Endothelial cell (in vitro differentiated cells): ENCODE results near the gene CSPG5. TPM values are rescaled to one million over a fixed set of nuclear protein-coding genes. Genes with fewer than 3 reads are reported as not detected.
A peak's percentile ranks its signal among the peaks of the same experiment; 100 is the strongest.

Experiments used
- DNase-seq: peaks from one replicate; pipeline ENCODE4 v3.0.0; 2021; ENCODE audit warnings: low spot score
- H3K27ac Mint-ChIP-seq: one replicate; pipeline ENCODE4 v1.8.0; 2021; ENCODE audit warnings: mixed read lengths, inconsistent platforms; ENCODE audit not compliant: unreplicated experiment
- H3K27me3 Mint-ChIP-seq: one replicate; pipeline ENCODE4 v1.8.0; 2021; ENCODE audit warnings: mild to moderate bottlenecking, moderate library complexity, mixed read lengths, inconsistent platforms; ENCODE audit not compliant: unreplicated experiment
- H3K36me3 Mint-ChIP-seq: one replicate; pipeline ENCODE4 v1.8.0; 2021; ENCODE audit warnings: mild to moderate bottlenecking, low read depth, mixed read lengths, inconsistent platforms; ENCODE audit not compliant: unreplicated experiment
- H3K4me1 Mint-ChIP-seq: one replicate; pipeline ENCODE4 v1.8.0; 2021; ENCODE audit warnings: mild to moderate bottlenecking, mixed read lengths, inconsistent platforms; ENCODE audit not compliant: unreplicated experiment
- H3K4me3 Mint-ChIP-seq: one replicate; pipeline ENCODE4 v1.8.0; 2021; ENCODE audit warnings: mild to moderate bottlenecking, mixed read lengths, inconsistent platforms; ENCODE audit not compliant: unreplicated experiment
- H3K9me3 Mint-ChIP-seq: one replicate; pipeline ENCODE4 v1.8.0; 2021; ENCODE audit warnings: mixed read lengths, inconsistent platforms; ENCODE audit not compliant: unreplicated experiment
- total RNA-seq: library from RNA; stranded (reverse); fragmentation: NEBNext Ultra II Directional; extraction: Animal tissue kit (Norgen Biotek cat#: 25700); gene quantifications from one replicate; pipeline ENCODE4 v1.2.1, GENCODE V29; 2021; ENCODE audit not compliant: unreplicated experiment
- TF ChIP-seq, protein P1 (sequence below): fragments of 200-600 bp; sonication (generic); IDR thresholded peaks from one replicate; pipeline ENCODE4 v1.5.0; 2021; ENCODE audit warnings: antibody characterized with exemption; ENCODE audit not compliant: unreplicated experiment

The CSPG5 gene
- total RNA-seq, 1 donor from 2014 or later = 0.23 TPM

DNA sequence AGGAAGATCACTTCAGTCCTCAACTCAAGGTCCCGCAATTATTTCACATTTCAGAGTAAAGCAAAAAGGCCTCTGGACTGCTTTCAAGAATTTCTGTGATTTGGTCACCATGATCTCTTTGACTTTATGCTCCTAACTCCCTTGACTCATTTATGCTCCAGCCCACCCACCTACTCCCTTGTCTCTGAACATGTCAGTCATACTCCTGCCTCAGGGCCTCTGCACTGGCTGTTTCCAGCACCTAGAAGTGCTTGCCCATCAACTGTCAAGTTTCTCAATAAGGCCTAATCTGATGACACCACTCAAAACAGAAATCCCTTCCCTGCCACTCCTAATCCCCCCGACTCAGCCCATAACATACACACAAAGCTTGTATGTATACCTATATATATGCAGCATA lies 36.1 kb upstream of the CSPG5 start:
- Mint-ChIP-seq H3K27me3 (no peaks in the 10 kb centered on the region), H3K36me3 (peaks cover 34% of the 10 kb centered on the region), H3K4me1 (peaks cover 5% of the 10 kb centered on the region), H3K27ac (no peak overlapping the region), H3K9me3 (no peaks in the 10 kb centered on the region), H3K4me3 (no peak overlapping the region)
- TF ChIP-seq, protein P1, sequence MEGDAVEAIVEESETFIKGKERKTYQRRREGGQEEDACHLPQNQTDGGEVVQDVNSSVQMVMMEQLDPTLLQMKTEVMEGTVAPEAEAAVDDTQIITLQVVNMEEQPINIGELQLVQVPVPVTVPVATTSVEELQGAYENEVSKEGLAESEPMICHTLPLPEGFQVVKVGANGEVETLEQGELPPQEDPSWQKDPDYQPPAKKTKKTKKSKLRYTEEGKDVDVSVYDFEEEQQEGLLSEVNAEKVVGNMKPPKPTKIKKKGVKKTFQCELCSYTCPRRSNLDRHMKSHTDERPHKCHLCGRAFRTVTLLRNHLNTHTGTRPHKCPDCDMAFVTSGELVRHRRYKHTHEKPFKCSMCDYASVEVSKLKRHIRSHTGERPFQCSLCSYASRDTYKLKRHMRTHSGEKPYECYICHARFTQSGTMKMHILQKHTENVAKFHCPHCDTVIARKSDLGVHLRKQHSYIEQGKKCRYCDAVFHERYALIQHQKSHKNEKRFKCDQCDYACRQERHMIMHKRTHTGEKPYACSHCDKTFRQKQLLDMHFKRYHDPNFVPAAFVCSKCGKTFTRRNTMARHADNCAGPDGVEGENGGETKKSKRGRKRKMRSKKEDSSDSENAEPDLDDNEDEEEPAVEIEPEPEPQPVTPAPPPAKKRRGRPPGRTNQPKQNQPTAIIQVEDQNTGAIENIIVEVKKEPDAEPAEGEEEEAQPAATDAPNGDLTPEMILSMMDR = no peak
- DNase-seq = no peak

- Mint-ChIP-seq H3K27me3 (no peaks in the 10 kb centered on the region), H3K4me1 (peaks cover 5% of the 10 kb centered on the region), H3K27ac (no peak overlapping the region), H3K9me3 (no peaks in the 10 kb centered on the region), H3K4me3 (no peak overlapping the region), H3K36me3 (peaks cover 33% of the 10 kb centered on the region)
- TF ChIP-seq, protein P1 = no peak
- no peak for DNase-seq
These were observed 35.1 kb upstream of the CSPG5 start for GRCh38 chr3:47613722-47614121.

DNA sequence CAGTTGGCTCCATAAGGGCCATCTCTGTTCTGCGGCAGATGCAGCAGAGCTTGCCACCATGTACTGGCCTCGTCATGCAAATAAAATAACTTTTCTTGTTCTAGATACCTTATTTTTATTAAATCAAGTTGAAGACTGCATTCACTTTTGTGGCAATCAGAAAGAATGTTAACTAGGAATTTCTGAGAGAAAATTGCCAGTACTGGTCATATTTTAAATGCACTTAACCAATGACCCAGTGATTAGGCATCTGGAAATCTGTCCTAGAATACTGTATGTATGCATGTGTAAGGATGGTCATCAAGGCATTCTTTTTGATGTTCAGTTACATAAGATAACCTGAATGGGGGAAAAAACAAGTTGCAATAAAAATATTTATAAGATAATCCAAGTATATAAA lies 34.2 kb upstream of the CSPG5 start:
- Mint-ChIP-seq H3K4me1 (peaks cover 5% of the 10 kb centered on the region), H3K4me3 (no peak overlapping the region), H3K36me3 (peaks cover 39% of the 10 kb centered on the region), H3K27ac (no peak overlapping the region), H3K27me3 (no peaks in the 10 kb centered on the region), H3K9me3 (no peaks in the 10 kb centered on the region)
- DNase-seq = no peak
- TF ChIP-seq, protein P1 = no peak

DNA sequence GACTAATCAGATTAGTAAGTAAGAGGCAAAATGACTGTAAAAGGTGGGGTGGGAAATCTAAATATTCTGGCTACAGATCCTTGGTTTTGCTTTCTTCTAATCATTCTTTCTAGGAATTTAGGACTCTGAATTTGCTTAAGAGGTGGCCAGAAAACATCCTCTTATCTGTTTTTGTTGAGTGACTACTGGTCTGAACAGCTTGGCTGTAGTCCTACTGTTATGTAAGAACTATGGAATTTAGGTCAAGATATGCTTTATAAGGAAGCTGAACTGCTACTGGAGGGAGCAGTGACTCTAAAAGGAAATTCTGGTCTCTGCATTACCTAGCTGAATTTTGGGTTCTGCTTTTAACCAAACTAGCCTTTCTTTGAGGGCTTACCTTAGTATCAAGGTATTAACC lies 33.5 kb upstream of the CSPG5 start:
- H3K36me3 Mint-ChIP-seq = peaks cover 40% of the 10 kb centered on the region
- no peak for DNase-seq
- TF ChIP-seq, protein P1 = no peak
- H3K27me3 Mint-ChIP-seq = no peaks in the 10 kb centered on the region
- H3K9me3 Mint-ChIP-seq = no peaks in the 10 kb centered on the region
- H3K4me1 Mint-ChIP-seq = peaks cover 5% of the 10 kb centered on the region
- no peak overlapping the region for H3K4me3 Mint-ChIP-seq
- H3K27ac Mint-ChIP-seq = peak overlapping the region; percentile 19

DNA sequence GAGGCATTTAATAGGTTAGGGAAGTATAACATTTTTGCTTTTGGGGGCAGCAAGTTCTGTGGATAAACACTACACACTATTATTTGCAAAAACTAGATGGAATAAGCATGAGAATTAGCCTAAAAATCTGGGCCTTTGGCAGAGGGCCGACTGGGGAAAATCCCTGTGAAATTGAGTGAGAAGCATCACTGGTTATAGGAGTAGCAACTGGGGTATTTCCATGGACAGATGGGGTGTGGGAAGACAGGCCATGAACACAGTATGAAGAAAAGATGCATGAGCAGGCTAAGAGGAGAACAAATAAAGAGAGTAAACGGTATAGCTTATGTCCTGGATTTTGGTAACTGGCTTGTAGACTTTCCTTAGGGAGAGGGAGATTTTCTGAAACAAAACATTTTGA lies 32.9 kb upstream of the CSPG5 start:
- H3K27ac Mint-ChIP-seq = peak overlapping the region; percentile 19
- TF ChIP-seq, protein P1 = no peak
- no peaks in the 10 kb centered on the region for H3K27me3 Mint-ChIP-seq
- H3K4me3 Mint-ChIP-seq = no peak overlapping the region
- DNase-seq = no peak
- no peaks in the 10 kb centered on the region for H3K9me3 Mint-ChIP-seq
- H3K4me1 Mint-ChIP-seq = peaks cover 5% of the 10 kb centered on the region
- peaks cover 37% of the 10 kb centered on the region for H3K36me3 Mint-ChIP-seq
